Kidney (tissue), 14 donors: ENCODE data around the gene ALKBH5. TPM values are rescaled to one million over a fixed set of nuclear protein-coding genes. Genes with fewer than 3 reads are reported as not detected.

Experiments used
- DNase-seq, 5 donors: peaks; one replicate each; pipeline ENCODE4 v3.0.0-alpha.2; 2013 to 2020
- FAIRE-seq: peaks from 2 replicates; lab custom pipeline; 2012; peaks lifted over from hg19 to GRCh38; lab: Jason Lieb, UNC
- H3K27ac ChIP-seq, 2 donors: one replicate each; pipeline ENCODE4 v1.7.0; 2013; ENCODE audit warnings: low read depth in 2 of 2, low read length in 2 of 2, inconsistent platforms in 1 of 2
- H3K27me3 ChIP-seq: one replicate; pipeline ENCODE4 v1.7.1; 2013; ENCODE audit warnings: low read length, inconsistent platforms; ENCODE audit not compliant: control insufficient read depth, insufficient read depth
- H3K36me3 ChIP-seq, 3 donors: one replicate each; pipeline versions ENCODE4 v1.7.0 to v1.7.1; 2013; ENCODE audit warnings: low read length in 3 of 3, control low read depth in 1 of 3, inconsistent platforms in 1 of 3; ENCODE audit not compliant: insufficient read depth in 3 of 3, control insufficient read depth in 2 of 3
- H3K4me1 ChIP-seq, 3 donors: one replicate each; pipeline versions ENCODE4 v1.7.0 to v1.7.1; 2013; ENCODE audit warnings: low read length in 3 of 3, inconsistent platforms in 1 of 3, low read depth in 1 of 3; ENCODE audit not compliant: control insufficient read depth in 2 of 3, insufficient read depth in 2 of 3
- H3K4me3 ChIP-seq, 3 donors: one replicate each; pipeline versions ENCODE4 v1.7.0 to v1.8.1; 2013; ENCODE audit warnings: low read length in 3 of 3, control low read depth in 1 of 3, inconsistent platforms in 1 of 3
- H3K9ac ChIP-seq, 3 donors: one replicate each; pipeline versions ENCODE4 v1.7.0 to v1.7.1; 2013; ENCODE audit warnings: low read length in 3 of 3, control low read depth in 1 of 3, inconsistent platforms in 1 of 3
- H3K9me3 ChIP-seq, 3 donors: one replicate each; pipeline versions ENCODE4 v1.7.0 to v1.7.1; 2013; ENCODE audit warnings: low read length in 3 of 3, control low read depth in 1 of 3, inconsistent platforms in 1 of 3; ENCODE audit not compliant: control insufficient read depth in 2 of 3, insufficient read depth in 1 of 3
- intact Hi-C: fragments of 100-400 bp; cut with DNase I; formaldehyde crosslinking; loops from one replicate; pipeline ENCODE4 v1.11.1; 2022
- polyA plus RNA-seq: library from polyadenylated mRNA; stranded (reverse); fragments of 350-450 nt; fragmentation: Illumina TruSeq; extraction: RNeasy Lipid Tissue Mini Kit (QIAGEN cat#74804); gene quantifications from one replicate; pipeline ENCODE4 v1.2.3, GENCODE V29; 2014; ENCODE audit warnings: low read depth, low replicate concordance; ENCODE audit not compliant: insufficient read depth
- total RNA-seq: library from RNA; stranded (reverse); fragmentation: NEBNext Ultra II Directional; extraction: Animal tissue kit (Norgen Biotek cat#: 25700); gene quantifications from one replicate; pipeline ENCODE4 v1.2.1, GENCODE V29; 2021
- TF ChIP-seq, protein P1 (sequence below): IDR thresholded peaks from 3 replicates; pipeline ENCODE4 v1.5.1; 2012; ENCODE audit warnings: mild to moderate bottlenecking, moderate library complexity, borderline replicate concordance; ENCODE audit not compliant: insufficient read depth; ENCODE audit errors: extremely low read depth
- donor health status: control.
- donor health status: control.
- donor health status: control.
- donor health status: control.
- donor health status: control.
- donor health status: DM: yes; HTN: yes; CAD: no.
- donor health status: Normal renal cell carcinoma (clear cell type).

ALKBH5 gene
- total and polyA plus RNA-seq, 2 donors from 2014 or later: 67.1 to 94.4 TPM

DNA sequence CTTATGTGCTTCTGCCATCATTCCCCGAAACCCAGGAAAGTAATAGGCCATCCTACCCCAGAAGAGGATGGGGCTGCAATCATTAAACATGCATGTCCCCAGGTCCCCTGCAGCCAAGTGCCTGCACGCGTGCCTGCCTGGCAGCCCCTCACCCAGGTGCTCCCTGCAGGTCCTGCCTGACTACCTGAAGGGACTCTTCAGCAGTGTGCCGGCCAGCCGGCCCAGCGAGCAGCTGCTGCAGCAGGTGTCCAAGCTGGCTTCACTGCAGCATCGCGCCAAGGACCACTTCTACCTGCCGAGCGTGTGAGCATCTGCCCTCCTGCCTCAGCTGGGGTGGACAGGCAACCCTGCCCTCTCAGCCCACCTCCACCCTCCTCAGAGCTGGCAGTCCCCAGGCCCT, 16.2 kb upstream of the ALKBH5 start:
- DNase-seq: no peak
- Histone ChIP-seq H3K9ac (no peak overlapping the region), H3K27ac (no peak overlapping the region), H3K4me1 (no peaks in the 10 kb centered on the region), H3K36me3 (no peaks in the 10 kb centered on the region), H3K4me3 (no peak overlapping the region), H3K9me3 (no peaks in the 10 kb centered on the region), H3K27me3 (no peaks in the 10 kb centered on the region)
- no peak for FAIRE-seq
- TF ChIP-seq, protein P1, sequence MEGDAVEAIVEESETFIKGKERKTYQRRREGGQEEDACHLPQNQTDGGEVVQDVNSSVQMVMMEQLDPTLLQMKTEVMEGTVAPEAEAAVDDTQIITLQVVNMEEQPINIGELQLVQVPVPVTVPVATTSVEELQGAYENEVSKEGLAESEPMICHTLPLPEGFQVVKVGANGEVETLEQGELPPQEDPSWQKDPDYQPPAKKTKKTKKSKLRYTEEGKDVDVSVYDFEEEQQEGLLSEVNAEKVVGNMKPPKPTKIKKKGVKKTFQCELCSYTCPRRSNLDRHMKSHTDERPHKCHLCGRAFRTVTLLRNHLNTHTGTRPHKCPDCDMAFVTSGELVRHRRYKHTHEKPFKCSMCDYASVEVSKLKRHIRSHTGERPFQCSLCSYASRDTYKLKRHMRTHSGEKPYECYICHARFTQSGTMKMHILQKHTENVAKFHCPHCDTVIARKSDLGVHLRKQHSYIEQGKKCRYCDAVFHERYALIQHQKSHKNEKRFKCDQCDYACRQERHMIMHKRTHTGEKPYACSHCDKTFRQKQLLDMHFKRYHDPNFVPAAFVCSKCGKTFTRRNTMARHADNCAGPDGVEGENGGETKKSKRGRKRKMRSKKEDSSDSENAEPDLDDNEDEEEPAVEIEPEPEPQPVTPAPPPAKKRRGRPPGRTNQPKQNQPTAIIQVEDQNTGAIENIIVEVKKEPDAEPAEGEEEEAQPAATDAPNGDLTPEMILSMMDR: no peak
- intact Hi-C loops: no loop called here

- FAIRE-seq: no peak
- Histone ChIP-seq H3K4me3 (no peak overlapping the region), H3K27ac (no peak overlapping the region), H3K9me3 (no peaks in the 10 kb centered on the region), H3K27me3 (no peaks in the 10 kb centered on the region), H3K36me3 (no peaks in the 10 kb centered on the region), H3K9ac (no peak overlapping the region), H3K4me1 (no peaks in the 10 kb centered on the region)
- TF ChIP-seq, protein P1: no peak
- no peak for DNase-seq
- intact Hi-C loops: no loop called here
Observed at GRCh38 chr17:18172531-18173278, 10.9 kb upstream of the ALKBH5 start.

GRCh38 chr17:18173740-18174139, 9.9 kb upstream of the ALKBH5 start:
- no peaks in the 10 kb centered on the region for H3K4me1 ChIP-seq
- DNase-seq: no peak
- H3K9me3 ChIP-seq: no peaks in the 10 kb centered on the region
- no peaks in the 10 kb centered on the region for H3K36me3 ChIP-seq
- FAIRE-seq: no peak
- H3K27ac ChIP-seq: no peak overlapping the region
- no peaks in the 10 kb centered on the region for H3K27me3 ChIP-seq
- H3K9ac ChIP-seq: no peak overlapping the region
- intact Hi-C loops: no loop called here
- no peak overlapping the region for H3K4me3 ChIP-seq
- TF ChIP-seq, protein P1: no peak
